Neuronal stem cell (in vitro differentiated cells): Measurements from ENCODE around the gene CHRNA7.

Experiments used
- DNase-seq: peaks from one replicate; pipeline ENCODE4 v3.0.0-alpha.2; 2013; ENCODE audit warnings: low spot score
- H2AFZ ChIP-seq: one replicate; pipeline ENCODE4 v1.6.1; 2013; ENCODE audit warnings: mild to moderate bottlenecking, low read length, inconsistent platforms
- H2AK5ac ChIP-seq: 2 replicates; pipeline ENCODE4 v1.6.1; 2013; ENCODE audit warnings: low read depth, mild to moderate bottlenecking, inconsistent platforms, low read length, moderate library complexity, mixed read lengths
- H2BK120ac ChIP-seq: 2 replicates; pipeline ENCODE4 v1.6.1; 2013; ENCODE audit warnings: low read depth, mild to moderate bottlenecking, inconsistent platforms, low read length, moderate library complexity, mixed read lengths
- H2BK12ac ChIP-seq: one replicate; pipeline ENCODE4 v1.6.1; 2013; ENCODE audit warnings: low read length, inconsistent platforms
- H2BK15ac ChIP-seq: 2 replicates; pipeline ENCODE4 v1.6.1; 2013; ENCODE audit warnings: mild to moderate bottlenecking, low read length, inconsistent platforms, mixed read lengths
- H2BK5ac ChIP-seq: one replicate; pipeline ENCODE4 v1.6.1; 2013; ENCODE audit warnings: inconsistent platforms, mild to moderate bottlenecking, low read length, moderate library complexity
- H3K14ac ChIP-seq: one replicate; pipeline ENCODE4 v1.6.1; 2013; ENCODE audit warnings: low read length, inconsistent platforms
- H3K18ac ChIP-seq: 2 replicates; pipeline ENCODE4 v1.6.1; 2013; ENCODE audit warnings: low read length, inconsistent platforms
- H3K23ac ChIP-seq: 2 replicates; pipeline ENCODE4 v1.6.1; 2013; ENCODE audit warnings: low read depth, mild to moderate bottlenecking, mixed read lengths, low read length, inconsistent platforms; ENCODE audit not compliant: poor library complexity
- H3K27ac ChIP-seq: replicated peaks from 3 replicates; pipeline ENCODE4 v1.5.1; 2013; ENCODE audit warnings: low read length, inconsistent platforms
- H3K27me3 ChIP-seq, 3 experiments: 2 replicates each; pipeline ENCODE4 v1.6.1; 2013; ENCODE audit warnings: low read length in 3 of 3, mild to moderate bottlenecking in 2 of 3, inconsistent platforms in 1 of 3, low read depth in 1 of 3, mixed read lengths in 1 of 3, moderate library complexity in 1 of 3; ENCODE audit not compliant: control insufficient read depth in 3 of 3, insufficient read depth in 3 of 3
- H3K36me3 ChIP-seq, 2 donors: replicated peaks in 1 of 2; 2 replicates each; pipeline ENCODE4 v1.6.1; 2013; ENCODE audit warnings: low read length in 2 of 2; ENCODE audit not compliant: control insufficient read depth in 2 of 2, insufficient read depth in 2 of 2
- H3K4ac ChIP-seq: 2 replicates; pipeline ENCODE4 v1.6.1; 2013; ENCODE audit warnings: inconsistent platforms, mild to moderate bottlenecking, low read length, moderate library complexity
- H3K4me1 ChIP-seq, 2 donors: 1 replicate in 1 of 2; 2 replicates in 1 of 2; pipeline ENCODE4 v1.6.1; 2013; ENCODE audit warnings: low read length in 2 of 2, low read depth in 1 of 2; ENCODE audit not compliant: control insufficient read depth in 2 of 2, insufficient read depth in 1 of 2
- H3K4me2 ChIP-seq: one replicate; pipeline ENCODE4 v1.6.1; 2013; ENCODE audit warnings: mild to moderate bottlenecking, low read length, inconsistent platforms; ENCODE audit not compliant: insufficient read depth, poor library complexity, severe bottlenecking
- H3K4me3 ChIP-seq, 2 donors: 2 replicates each; pipeline ENCODE4 v1.5.1; 2013; ENCODE audit warnings: low read length in 2 of 2, mild to moderate bottlenecking in 2 of 2, inconsistent platforms in 1 of 2, moderate library complexity in 1 of 2
- H3K79me1 ChIP-seq: one replicate; pipeline ENCODE4 v1.6.1; 2013; ENCODE audit warnings: low read depth, mild to moderate bottlenecking, inconsistent platforms, low read length, moderate library complexity
- H3K9ac ChIP-seq: one replicate; pipeline ENCODE4 v1.6.1; 2013; ENCODE audit warnings: mild to moderate bottlenecking, low read depth, low read length, inconsistent platforms; ENCODE audit not compliant: poor library complexity
- H3K9me3 ChIP-seq, 2 donors: replicated peaks in 1 of 2; 2 replicates each; pipeline versions ENCODE3 to v1.6.1; 2013; ENCODE audit warnings: low read length in 2 of 2, mild to moderate bottlenecking in 2 of 2, inconsistent platforms in 1 of 2, low read depth in 1 of 2, mixed read lengths in 1 of 2, moderate library complexity in 1 of 2; ENCODE audit not compliant: control insufficient read depth in 2 of 2, insufficient read depth in 1 of 2
- H4K8ac ChIP-seq: one replicate; pipeline ENCODE4 v1.6.1; 2013; ENCODE audit warnings: low read depth, mild to moderate bottlenecking, inconsistent platforms, low read length, moderate library complexity
- H4K91ac ChIP-seq: one replicate; pipeline ENCODE4 v1.6.1; 2013; ENCODE audit warnings: low read length, low read depth, mild to moderate bottlenecking, inconsistent platforms; ENCODE audit not compliant: poor library complexity
- WGBS, 2 donors: extraction: QIAGEN DNeasy Blood & Tissue Kit; methylation state at CpG; one replicate each; pipeline ENCODE4 v1.1.7; 2013; ENCODE audit warnings: missing lambda C conversion rate in 2 of 2, mixed read lengths in 1 of 2; ENCODE audit not compliant: insufficient read length in 2 of 2, insufficient replicate concordance in 1 of 2; ENCODE audit errors: extremely low coverage in 2 of 2; 5-methylcytosine and 5-hydroxymethylcytosine counted together

The CHRNA7 gene

DNA sequence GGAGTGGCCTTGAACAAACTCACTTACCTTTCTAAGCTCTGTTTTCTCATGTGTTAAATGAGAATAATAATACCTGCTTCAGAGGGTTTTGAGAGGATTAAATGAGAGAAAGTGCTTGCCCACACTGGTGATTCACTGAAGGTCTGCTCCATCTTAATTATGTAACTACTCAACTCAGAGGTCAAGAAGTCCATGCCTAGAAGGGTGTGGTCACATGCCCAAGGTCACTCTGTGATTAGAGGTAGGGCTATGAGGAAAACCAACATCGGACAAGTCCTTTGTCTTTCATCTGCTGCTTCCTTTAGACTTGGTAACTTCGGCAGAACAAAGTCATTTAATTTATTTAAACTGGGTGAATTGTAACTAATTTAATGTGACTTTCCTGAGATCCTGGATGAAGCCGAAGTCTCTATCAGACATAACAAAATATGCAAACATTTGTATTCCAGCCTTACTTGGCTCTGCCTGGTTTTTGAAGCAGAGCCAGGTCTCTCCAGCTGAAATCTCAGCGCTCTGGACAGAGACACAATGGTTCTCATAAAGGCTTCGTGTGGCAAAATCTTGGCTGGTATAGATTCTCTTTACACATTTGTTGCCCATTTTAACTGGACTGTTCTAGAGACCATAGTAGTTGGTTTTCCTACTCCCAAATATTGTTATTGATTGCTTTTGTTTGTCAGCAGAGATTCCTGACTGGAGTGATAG, 3.0 kb downstream of the CHRNA7 start:
- Histone ChIP-seq H2BK12ac (no peak overlapping the region), H3K23ac (no peak overlapping the region), H3K27ac (no peak overlapping the region), H2AFZ (no peak overlapping the region), H3K27me3 (peaks cover 0 to 6% (median 2%) of the 10 kb centered on the region in 3 experiments), H3K4me2 (no peak overlapping the region), H3K4me3 (no peak overlapping the region), H4K8ac (no peak overlapping the region), H3K9me3 (no peaks in the 10 kb centered on the region), H3K79me1 (peaks cover 2% of the 10 kb centered on the region), H3K14ac (no peak overlapping the region), H2AK5ac (no peak overlapping the region), H2BK120ac (no peak overlapping the region), H3K4ac (no peak overlapping the region), H2BK15ac (no peak overlapping the region), H3K9ac (no peak overlapping the region), H3K36me3 (no peaks in the 10 kb centered on the region), H3K18ac (no peak overlapping the region), H2BK5ac (no peak overlapping the region), H3K4me1 (peaks cover 1 to 3% of the 10 kb centered on the region in 2 donors), H4K91ac (no peak overlapping the region)
- DNase-seq: no peak
- whole genome bisulfite sequencing, 2 donors: no CpG with 5 or more reads among the region's 5 CpGs

DNA sequence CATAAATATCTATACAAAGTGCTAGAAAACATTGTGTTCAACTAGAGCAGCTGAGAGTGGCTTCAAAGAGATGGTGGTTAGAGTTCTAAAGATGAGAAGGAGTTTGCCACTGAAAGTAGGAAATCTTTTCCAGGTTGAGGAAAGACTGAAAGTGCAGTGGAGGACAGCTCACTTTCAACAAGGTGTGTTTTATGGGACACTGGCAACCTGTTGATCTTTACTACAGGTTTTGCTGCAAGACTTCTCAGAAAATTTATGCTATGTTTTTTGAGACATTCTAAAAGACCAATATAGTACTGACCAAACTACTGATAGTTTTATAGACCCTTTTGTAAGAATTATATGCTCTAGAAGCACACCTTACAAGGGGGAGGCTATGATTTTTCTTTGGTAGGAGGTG, 3.8 kb downstream of the CHRNA7 start:
- Histone ChIP-seq H3K27me3 (peaks cover 0 to 5% (median 2%) of the 10 kb centered on the region in 3 experiments), H3K79me1 (peaks cover 2% of the 10 kb centered on the region)

DNA sequence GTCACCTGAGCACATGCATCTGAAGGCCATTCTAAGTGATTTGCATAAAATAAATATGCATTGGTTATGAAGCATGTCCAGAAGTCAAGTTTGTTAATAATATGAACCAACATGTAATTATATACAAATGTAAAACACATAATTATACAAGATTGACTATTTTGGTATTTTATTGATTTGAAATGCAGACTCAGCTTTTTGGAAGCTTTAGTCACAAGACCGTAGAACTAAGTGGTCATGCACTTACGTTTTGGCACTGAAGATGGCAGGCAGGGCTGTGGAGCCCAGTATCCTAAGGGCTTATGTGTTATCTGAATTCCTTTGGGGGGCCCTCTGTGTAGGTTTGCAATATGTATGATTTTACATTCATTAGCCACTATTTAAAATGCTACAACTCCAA, 5.0 kb downstream of the CHRNA7 start:
- WGBS, 2 donors: no CpG with 5 or more reads among the region's 2 CpGs
- no peak overlapping the region for H2AFZ ChIP-seq

More for the DNA sequence above, 3.8 kb downstream of the CHRNA7 start:
- no peak overlapping the region for H3K4ac ChIP-seq
- no peak overlapping the region for H4K91ac ChIP-seq
- DNase-seq: no peak
- H3K14ac ChIP-seq: no peak overlapping the region
- H2BK120ac ChIP-seq: no peak overlapping the region
- no peak overlapping the region for H2AK5ac ChIP-seq
- no peak overlapping the region for H4K8ac ChIP-seq
- H3K4me3 ChIP-seq: no peak overlapping the region
- no peak overlapping the region for H2BK12ac ChIP-seq
- no peak overlapping the region for H3K4me2 ChIP-seq
- no peak overlapping the region for H2BK15ac ChIP-seq
- H3K36me3 ChIP-seq: no peaks in the 10 kb centered on the region
- H2AFZ ChIP-seq: no peak overlapping the region
- H3K4me1 ChIP-seq: peaks cover 1 to 3% of the 10 kb centered on the region in 2 donors
- H3K23ac ChIP-seq: no peak overlapping the region
- no peak overlapping the region for H2BK5ac ChIP-seq
- H3K27ac ChIP-seq: no peak overlapping the region
- H3K9me3 ChIP-seq: no peaks in the 10 kb centered on the region
- no peak overlapping the region for H3K18ac ChIP-seq
- H3K9ac ChIP-seq: no peak overlapping the region

DNA sequence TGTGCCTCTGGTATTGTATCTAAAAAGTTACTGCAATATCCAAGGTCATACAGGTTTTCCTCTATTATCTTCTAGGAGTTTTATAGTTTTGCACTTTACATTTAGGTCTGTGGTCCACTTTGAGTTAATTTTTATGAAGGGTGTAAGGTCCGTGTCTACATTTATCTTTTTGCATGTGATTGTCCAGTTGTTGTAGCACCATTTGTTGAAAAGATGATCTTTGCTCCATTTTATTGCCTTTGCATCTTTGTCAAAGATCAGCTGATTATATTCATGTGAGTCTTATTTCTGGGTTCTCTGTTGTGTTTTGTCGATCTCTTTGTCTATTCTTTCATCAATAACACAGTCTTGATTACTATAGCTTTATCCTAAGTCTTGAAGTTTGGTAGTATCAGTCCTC, 6.7 kb downstream of the CHRNA7 start:
- Histone ChIP-seq H2BK5ac (no peak overlapping the region), H3K23ac (no peak overlapping the region), H3K18ac (no peak overlapping the region), H4K91ac (no peak overlapping the region), H3K9ac (no peak overlapping the region), H3K4ac (no peak overlapping the region), H3K27me3 (no peaks in the 10 kb centered on the region), H3K9me3 (no peaks in the 10 kb centered on the region), H3K4me3 (no peak overlapping the region), H2AFZ (no peak overlapping the region), H3K36me3 (no peaks in the 10 kb centered on the region), H3K14ac (no peak overlapping the region), H3K4me1 (peaks cover 0 to 5% of the 10 kb centered on the region in 2 donors), H3K4me2 (no peak overlapping the region), H3K27ac (no peak overlapping the region), H2BK120ac (no peak overlapping the region), H2BK12ac (no peak overlapping the region), H2BK15ac (no peak overlapping the region), H3K79me1 (no peaks in the 10 kb centered on the region), H4K8ac (no peak overlapping the region), H2AK5ac (no peak overlapping the region)
- no peak for DNase-seq
- no CpG with 5 or more reads among the region's 2 CpGs for WGBS, 2 donors

More for the DNA sequence above, 5.0 kb downstream of the CHRNA7 start:
- Histone ChIP-seq H4K91ac (no peak overlapping the region), H3K23ac (no peak overlapping the region), H2BK15ac (no peak overlapping the region), H3K27me3 (peaks cover 0 to 2% (median 0%) of the 10 kb centered on the region in 3 experiments), H3K27ac (no peak overlapping the region), H3K9me3 (no peaks in the 10 kb centered on the region), H2AK5ac (no peak overlapping the region), H3K9ac (no peak overlapping the region), H3K4ac (no peak overlapping the region), H2BK5ac (no peak overlapping the region), H2BK120ac (no peak overlapping the region), H2BK12ac (no peak overlapping the region), H3K36me3 (no peaks in the 10 kb centered on the region), H3K14ac (no peak overlapping the region), H3K79me1 (peaks cover 2% of the 10 kb centered on the region), H3K4me1 (peaks cover 0 to 3% of the 10 kb centered on the region in 2 donors), H3K4me3 (no peak overlapping the region), H4K8ac (no peak overlapping the region), H3K4me2 (no peak overlapping the region), H3K18ac (no peak overlapping the region)
- no peak for DNase-seq
